ENCODE data around the gene SLC30A9.
A peak's percentile ranks its signal among the peaks of the same experiment; 100 is the strongest.

The SLC30A9 gene

DNA sequence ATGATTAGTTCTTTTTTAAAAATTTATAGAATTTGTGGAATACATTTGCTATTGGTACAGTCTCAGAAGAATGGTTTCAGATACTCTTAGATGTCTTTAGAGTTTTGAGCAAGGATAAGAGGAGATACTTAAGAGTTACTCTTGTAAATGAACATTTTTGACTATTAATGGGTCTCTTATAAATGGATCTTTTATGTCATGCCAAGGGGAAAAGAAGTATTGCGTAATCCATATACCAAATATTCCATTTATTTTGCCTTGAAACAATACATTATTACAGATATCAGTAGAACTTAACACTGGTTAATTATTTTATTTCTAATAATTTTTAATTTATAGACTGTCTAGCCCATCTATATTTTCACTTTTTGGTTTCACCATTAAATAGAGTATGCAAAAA is 25.9 kb upstream of the SLC30A9 start:
- DNase-seq (ENCODE audit: low read depth) = no peak
- H3K4me3 ChIP-seq (ENCODE audit: low read length) = no peak overlapping the region
- TF ChIP-seq, protein P1, sequence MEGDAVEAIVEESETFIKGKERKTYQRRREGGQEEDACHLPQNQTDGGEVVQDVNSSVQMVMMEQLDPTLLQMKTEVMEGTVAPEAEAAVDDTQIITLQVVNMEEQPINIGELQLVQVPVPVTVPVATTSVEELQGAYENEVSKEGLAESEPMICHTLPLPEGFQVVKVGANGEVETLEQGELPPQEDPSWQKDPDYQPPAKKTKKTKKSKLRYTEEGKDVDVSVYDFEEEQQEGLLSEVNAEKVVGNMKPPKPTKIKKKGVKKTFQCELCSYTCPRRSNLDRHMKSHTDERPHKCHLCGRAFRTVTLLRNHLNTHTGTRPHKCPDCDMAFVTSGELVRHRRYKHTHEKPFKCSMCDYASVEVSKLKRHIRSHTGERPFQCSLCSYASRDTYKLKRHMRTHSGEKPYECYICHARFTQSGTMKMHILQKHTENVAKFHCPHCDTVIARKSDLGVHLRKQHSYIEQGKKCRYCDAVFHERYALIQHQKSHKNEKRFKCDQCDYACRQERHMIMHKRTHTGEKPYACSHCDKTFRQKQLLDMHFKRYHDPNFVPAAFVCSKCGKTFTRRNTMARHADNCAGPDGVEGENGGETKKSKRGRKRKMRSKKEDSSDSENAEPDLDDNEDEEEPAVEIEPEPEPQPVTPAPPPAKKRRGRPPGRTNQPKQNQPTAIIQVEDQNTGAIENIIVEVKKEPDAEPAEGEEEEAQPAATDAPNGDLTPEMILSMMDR (IDR thresholded peaks at IDR 0.05; ENCODE audit: insufficient read depth, low read depth, low read length, missing control alignments) = no peak

DNA sequence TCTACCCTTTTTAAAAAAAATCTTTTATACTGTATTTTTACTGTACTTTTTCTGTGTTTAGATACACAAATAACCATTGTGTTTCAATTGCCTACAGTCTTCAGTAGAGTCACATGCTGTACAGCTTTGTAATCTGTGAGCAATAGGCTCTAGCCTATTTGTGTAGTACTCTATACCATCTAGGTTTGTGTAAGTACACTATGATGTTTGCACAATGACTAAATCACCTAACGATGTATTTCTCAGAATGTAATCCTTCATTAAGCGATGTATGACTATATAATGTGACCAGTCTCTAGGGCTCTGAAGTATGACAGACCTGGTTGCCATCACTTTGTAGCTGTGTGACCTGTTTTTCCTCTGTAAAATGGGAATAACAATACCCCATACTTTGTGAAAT is 22.9 kb upstream of the SLC30A9 start:
- TF ChIP-seq, protein P1 (IDR thresholded peaks at IDR 0.05; ENCODE audit: insufficient read depth, low read depth, low read length, missing control alignments) = no peak
- DNase-seq (ENCODE audit: low read depth) = peak; percentile 68
- no peak overlapping the region for H3K4me3 ChIP-seq (ENCODE audit: low read length)

DNA sequence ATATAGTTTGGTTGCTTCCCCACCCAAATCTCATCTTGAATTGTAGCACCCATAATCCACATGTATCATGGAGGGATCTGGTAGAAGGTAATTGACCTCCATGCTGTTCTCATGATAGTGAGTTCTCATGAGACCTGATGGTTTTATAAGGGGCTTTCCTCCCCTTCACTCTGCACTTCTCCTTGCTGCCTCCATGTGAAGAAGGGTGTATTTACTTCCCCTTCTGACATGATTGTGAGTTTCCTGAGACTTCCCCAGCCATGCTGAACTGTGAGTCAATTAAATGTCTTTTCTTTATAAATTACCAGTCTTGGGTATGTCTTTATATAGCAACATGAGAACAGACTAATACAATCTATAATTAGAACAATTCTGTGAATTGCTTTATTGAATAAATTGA is 20.7 kb upstream of the SLC30A9 start:
- TF ChIP-seq, protein P1 (IDR thresholded peaks at IDR 0.05; ENCODE audit: insufficient read depth, low read depth, low read length, missing control alignments) = no peak
- H3K4me3 ChIP-seq (ENCODE audit: low read length) = no peak overlapping the region
- no peak for DNase-seq (ENCODE audit: low read depth)

DNA sequence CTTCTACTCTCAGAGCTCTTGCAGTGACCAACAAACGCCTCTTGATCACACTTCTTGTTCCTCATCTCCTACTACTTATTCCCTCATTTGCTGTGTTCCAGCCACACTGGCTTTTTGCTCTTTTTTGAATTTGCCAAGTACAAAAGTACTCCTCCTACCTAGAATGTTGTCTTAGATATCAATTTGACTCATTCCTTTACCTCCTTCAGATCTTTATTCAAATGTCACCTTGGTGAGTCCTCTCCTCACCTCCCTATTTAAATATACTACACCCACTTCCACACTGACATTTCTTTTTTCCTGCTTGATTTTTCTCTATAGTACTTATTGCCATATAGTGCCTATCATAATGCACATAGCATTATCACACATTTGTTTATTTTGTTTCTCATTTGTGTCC is 15.0 kb upstream of the SLC30A9 start:
- H3K4me3 ChIP-seq (ENCODE audit: low read length) = no peak overlapping the region
- TF ChIP-seq, protein P1 (IDR thresholded peaks at IDR 0.05; ENCODE audit: insufficient read depth, low read depth, low read length, missing control alignments) = no peak
- no peak for DNase-seq (ENCODE audit: low read depth)

DNA sequence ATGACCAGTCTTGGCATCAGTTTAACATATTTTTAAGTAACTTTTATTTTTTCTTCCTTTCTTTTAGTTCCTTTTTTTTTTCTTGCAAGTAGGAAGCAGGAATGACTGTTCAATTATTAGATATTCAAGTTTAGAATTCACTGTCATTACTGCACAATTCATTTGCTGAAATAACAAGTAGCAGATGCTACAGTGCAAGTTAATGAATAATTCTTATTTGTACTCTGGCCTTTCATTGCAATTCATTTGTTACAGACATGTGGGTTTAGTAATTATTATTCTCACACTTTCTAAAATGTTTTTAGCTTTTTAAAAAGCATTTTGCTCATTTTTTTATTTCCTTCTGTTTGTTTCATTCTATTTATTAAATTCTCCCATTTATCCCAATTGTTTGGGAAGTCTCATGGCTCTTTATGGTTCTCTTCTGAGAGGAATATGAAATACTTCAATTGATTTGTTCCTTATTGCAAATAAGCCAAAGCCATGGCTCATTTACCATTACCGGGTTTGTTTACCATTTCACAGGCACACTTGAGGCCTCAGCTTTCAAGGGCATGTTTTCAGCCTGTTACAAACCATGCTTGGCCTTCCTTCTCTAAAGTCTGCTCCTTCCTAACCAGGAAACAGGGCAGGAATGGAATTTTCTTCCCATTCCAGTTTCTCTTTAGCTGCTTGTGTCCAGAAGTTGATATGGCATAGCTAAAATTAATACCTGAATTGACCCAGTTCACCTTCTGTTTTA is 13.4 kb upstream of the SLC30A9 start:
- DNase-seq (ENCODE audit: low read depth) = no peak
- TF ChIP-seq, protein P1 (IDR thresholded peaks at IDR 0.05; ENCODE audit: insufficient read depth, low read depth, low read length, missing control alignments) = no peak
- no peak overlapping the region for H3K4me3 ChIP-seq (ENCODE audit: low read length)

DNA sequence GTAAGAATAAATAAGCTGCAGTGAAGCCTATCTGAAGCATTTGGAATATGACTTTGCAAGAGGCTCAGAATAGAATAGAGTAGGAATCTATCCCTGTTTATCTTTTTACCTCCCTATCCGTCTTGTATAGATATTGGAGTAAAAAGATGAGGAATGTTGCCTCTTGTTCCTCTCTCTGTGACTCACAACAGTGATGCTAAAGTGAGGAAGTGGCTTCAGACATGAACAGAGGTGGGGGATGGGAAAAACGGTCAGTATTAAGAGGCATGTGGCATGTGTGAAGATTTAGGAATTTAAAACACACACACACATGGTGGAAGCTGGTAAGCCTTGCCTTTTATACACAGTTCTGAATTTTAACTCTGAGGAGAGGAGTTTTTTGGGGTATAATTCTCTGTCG is 12.6 kb upstream of the SLC30A9 start:
- TF ChIP-seq, protein P1 (IDR thresholded peaks at IDR 0.05; ENCODE audit: insufficient read depth, low read depth, low read length, missing control alignments) = no peak
- peak; percentile 17 for DNase-seq (ENCODE audit: low read depth)
- no peak overlapping the region for H3K4me3 ChIP-seq (ENCODE audit: low read length)

DNA sequence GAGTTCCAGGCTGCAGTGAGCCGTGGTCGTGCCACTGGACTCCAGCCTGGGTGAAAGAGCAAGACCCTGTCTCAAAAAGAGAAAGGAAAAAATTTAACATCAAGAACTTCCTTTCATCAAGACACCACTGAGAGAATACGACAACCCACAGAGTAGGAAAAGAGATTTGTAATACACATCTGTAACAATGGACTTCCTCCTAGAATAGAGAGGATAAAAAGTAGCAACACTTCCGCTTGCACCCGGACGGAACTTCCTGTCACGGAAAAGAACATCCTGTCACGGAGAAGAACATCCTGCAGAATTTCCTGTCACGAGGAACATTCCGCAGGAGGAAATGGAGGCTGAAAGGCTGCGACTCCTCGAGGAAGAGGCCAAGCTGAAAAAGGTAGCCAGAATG is 8.9 kb upstream of the SLC30A9 start, which contains the start of gene DCAF4L1:
Gene DCAF4L1 (plus strand): TSS at position 301 of the 400 bp plus-strand sequence. CDS start 37 bp downstream, at position 338.
- TF ChIP-seq, protein P1 (IDR thresholded peaks at IDR 0.05; ENCODE audit: insufficient read depth, low read depth, low read length, missing control alignments) = no peak
- DNase-seq (ENCODE audit: low read depth) = no peak
- H3K4me3 ChIP-seq (ENCODE audit: low read length) = no peak within 1 kb of the TSS
